ENCODE results near the gene CNGA4.
"Not testable (repeated sequence)": the region's sequence is repeated elsewhere in the genome, so short reads cannot be mapped to it uniquely, and the experiment has no call there.

The CNGA4 gene

GRCh38 chr11:6270584-6271246, 31.8 kb downstream of the CNGA4 start:
- DNase-seq: no peak

GRCh38 chr11:6271598-6271997, 32.7 kb downstream of the CNGA4 start:
- no peak for DNase-seq

GRCh38 chr11:6273188-6273587, 34.3 kb downstream of the CNGA4 start:
- no peak for DNase-seq

- not testable (repeated sequence) for DNase-seq
Measured at GRCh38 chr11:6280809-6281208, 41.9 kb downstream of the CNGA4 start.

- DNase-seq: no peak
Measured at GRCh38 chr11:6283453-6284023, 44.6 kb downstream of the CNGA4 start.

- no peak for DNase-seq
Measured at GRCh38 chr11:6284250-6284649, 45.4 kb downstream of the CNGA4 start.

GRCh38 chr11:6285019-6285418, 46.1 kb downstream of the CNGA4 start:
- DNase-seq: no peak
